BLaER1 (cell line): ENCODE results near the gene PTPRG.
A peak's percentile ranks its signal among the peaks of the same experiment; 100 is the strongest.

ENCODE experiments used
- H3K27ac ChIP-seq: shearing (Covaris generic); formaldehyde crosslinking; 2 replicates; pipeline ENCODE4 v1.8.1; 2022
- H3K27me3 ChIP-seq: shearing (Covaris generic); formaldehyde crosslinking; 2 replicates; pipeline ENCODE4 v1.8.1; 2022
- H3K36me3 ChIP-seq: shearing (Covaris generic); formaldehyde crosslinking; 2 replicates; pipeline ENCODE4 v1.8.1; 2022
- H3K4me1 ChIP-seq: shearing (Covaris generic); formaldehyde crosslinking; 2 replicates; pipeline ENCODE4 v1.8.1; 2022
- H3K4me2 ChIP-seq: shearing (Covaris generic); formaldehyde crosslinking; 2 replicates; pipeline ENCODE4 v1.8.1; 2022
- H3K4me3 ChIP-seq: shearing (Covaris generic); formaldehyde crosslinking; 2 replicates; pipeline ENCODE4 v1.8.1; 2022
- H3K9ac ChIP-seq: shearing (Covaris generic); formaldehyde crosslinking; 2 replicates; pipeline ENCODE4 v1.8.1; 2022
- H3K9me3 ChIP-seq: shearing (Covaris generic); formaldehyde crosslinking; 2 replicates; pipeline ENCODE4 v1.8.1; 2022
- H4K20me1 ChIP-seq: shearing (Covaris generic); formaldehyde crosslinking; 2 replicates; pipeline ENCODE4 v1.8.1; 2022
- Cebpa-rat ChIP-seq: shearing (Covaris generic); IDR thresholded peaks from 2 replicates; pipeline ENCODE4 v1.8.1; 2022

PTPRG gene

DNA sequence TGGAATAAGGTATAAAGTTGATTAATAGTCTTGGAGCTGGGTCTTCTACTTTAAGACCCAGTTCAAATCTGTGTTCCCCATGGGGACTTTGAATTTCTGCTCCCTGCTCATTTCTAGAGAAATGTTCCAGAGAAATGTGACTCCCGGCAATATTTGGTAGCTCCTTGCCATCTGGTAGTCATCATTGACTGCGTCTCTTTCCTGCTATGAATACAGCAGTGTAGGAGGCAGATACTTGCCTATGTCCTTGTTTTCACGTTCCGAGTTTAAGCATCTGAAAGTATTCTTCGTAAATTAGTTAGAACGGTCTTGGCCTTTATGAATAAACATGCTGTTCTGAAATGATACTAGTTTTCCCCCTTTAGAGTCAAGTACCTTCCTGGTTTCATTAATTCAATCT is 352.9 kb downstream of the PTPRG start:
- no peak overlapping the region for H3K4me2 ChIP-seq

DNA sequence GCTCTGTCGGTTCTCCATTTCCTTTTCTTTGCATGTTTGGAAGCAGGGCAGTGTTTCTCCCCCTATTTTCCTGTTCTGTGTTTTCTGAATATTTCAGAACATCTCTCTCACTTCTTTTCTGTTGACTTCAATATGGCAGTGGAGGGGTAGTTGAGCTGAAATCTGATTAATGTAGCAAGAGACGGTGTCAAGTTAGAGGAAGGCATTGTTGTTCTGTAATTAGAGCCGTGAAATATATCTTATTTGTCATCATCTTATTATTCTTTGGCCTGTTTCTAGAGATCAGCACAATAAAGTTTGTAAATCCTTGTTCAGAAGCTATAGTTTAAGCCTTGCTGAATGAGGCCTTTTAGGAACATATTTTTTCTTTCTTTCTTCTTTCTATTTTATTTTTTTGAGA is 353.9 kb downstream of the PTPRG start:
- no peak overlapping the region for H3K4me3 ChIP-seq
- no peaks in the 10 kb centered on the region for H3K9me3 ChIP-seq
- no peak overlapping the region for H3K9ac ChIP-seq
- H3K27me3 ChIP-seq, result no peaks in the 10 kb centered on the region
- no peak overlapping the region for H3K27ac ChIP-seq
- H3K4me1 ChIP-seq, result peaks cover 28% of the 10 kb centered on the region
- H3K4me2 ChIP-seq, result no peak overlapping the region
- no peak for TF ChIP-seq Cebpa-rat
- no peaks in the 10 kb centered on the region for H4K20me1 ChIP-seq
- H3K36me3 ChIP-seq, result no peaks in the 10 kb centered on the region

More for the DNA sequence above, 352.9 kb downstream of the PTPRG start:
- Histone ChIP-seq H3K27me3 (no peaks in the 10 kb centered on the region), H3K36me3 (no peaks in the 10 kb centered on the region), H3K9me3 (no peaks in the 10 kb centered on the region), H4K20me1 (no peaks in the 10 kb centered on the region), H3K4me1 (peaks cover 20% of the 10 kb centered on the region), H3K9ac (no peak overlapping the region), H3K4me3 (no peak overlapping the region), H3K27ac (no peak overlapping the region)
- TF ChIP-seq Cebpa-rat, result no peak

GRCh38 chr3:61919371-61919770 is 358.0 kb downstream of the PTPRG start:
- Histone ChIP-seq H3K36me3 (no peaks in the 10 kb centered on the region), H3K4me2 (peak overlapping the region; percentile 28), H3K27ac (no peak overlapping the region), H3K27me3 (no peaks in the 10 kb centered on the region), H3K9me3 (no peaks in the 10 kb centered on the region), H3K4me1 (peaks cover 23% of the 10 kb centered on the region), H3K9ac (no peak overlapping the region), H3K4me3 (no peak overlapping the region), H4K20me1 (no peaks in the 10 kb centered on the region)
- no peak for TF ChIP-seq Cebpa-rat

GRCh38 chr3:61922118-61922517 is 360.7 kb downstream of the PTPRG start:
- no peaks in the 10 kb centered on the region for H3K36me3 ChIP-seq
- H3K4me3 ChIP-seq, result no peak overlapping the region
- no peak overlapping the region for H3K27ac ChIP-seq
- peaks cover 48% of the 10 kb centered on the region for H3K4me1 ChIP-seq
- H3K9ac ChIP-seq, result no peak overlapping the region
- no peaks in the 10 kb centered on the region for H3K27me3 ChIP-seq
- no peak overlapping the region for H3K4me2 ChIP-seq
- no peak for TF ChIP-seq Cebpa-rat
- no peaks in the 10 kb centered on the region for H3K9me3 ChIP-seq
- no peaks in the 10 kb centered on the region for H4K20me1 ChIP-seq

DNA sequence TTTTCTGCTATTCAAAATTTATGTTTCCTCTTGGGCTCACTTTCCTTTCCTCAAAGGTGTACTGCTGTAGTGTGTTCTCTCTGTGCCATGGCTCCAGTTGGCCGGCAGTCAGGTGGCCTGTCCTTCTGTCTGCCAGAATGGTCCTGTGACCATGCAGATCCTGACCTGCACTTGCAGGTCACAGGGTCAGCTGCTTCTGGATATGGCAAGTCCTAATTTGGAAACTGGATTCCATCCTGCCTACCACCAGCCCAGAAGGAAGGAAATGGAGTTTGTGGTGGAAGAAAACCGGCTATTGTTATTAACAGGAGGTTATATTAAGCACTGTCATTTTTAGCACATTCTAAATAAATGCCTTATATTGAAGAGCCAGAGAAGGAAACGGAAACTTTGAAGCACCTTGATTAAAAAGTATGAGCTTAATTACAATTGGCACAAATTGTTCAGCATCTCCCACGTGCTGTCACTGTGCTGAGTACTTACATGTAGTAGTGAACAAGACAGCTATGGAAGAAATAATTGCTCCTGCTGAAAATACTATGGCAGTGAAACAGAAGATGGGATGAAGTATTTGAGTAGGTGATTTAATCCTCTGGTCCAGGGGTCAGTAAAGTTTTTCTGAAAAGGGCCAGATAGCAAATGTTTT is 362.8 kb downstream of the PTPRG start:
- peak overlapping the region; percentile 80 for H3K4me2 ChIP-seq

GRCh38 chr3:61924991-61925390 is 363.6 kb downstream of the PTPRG start:
- Histone ChIP-seq H3K36me3 (no peaks in the 10 kb centered on the region), H3K4me1 (peaks cover 43% of the 10 kb centered on the region), H4K20me1 (no peaks in the 10 kb centered on the region), H3K4me3 (no peak overlapping the region), H3K27me3 (no peaks in the 10 kb centered on the region), H3K9ac (no peak overlapping the region), H3K27ac (peak overlapping the region; percentile 60), H3K4me2 (peak overlapping the region; percentile 80), H3K9me3 (no peaks in the 10 kb centered on the region)
- no peak for TF ChIP-seq Cebpa-rat

More for the DNA sequence above, 362.8 kb downstream of the PTPRG start:
- Histone ChIP-seq H3K27ac (peak overlapping the region; percentile 60), H3K9ac (peak overlapping the region; percentile 0; the same call in 1 of the 2 replicates), H3K36me3 (no peaks in the 10 kb centered on the region), H3K4me1 (peaks cover 51% of the 10 kb centered on the region), H3K4me3 (no peak overlapping the region), H3K27me3 (no peaks in the 10 kb centered on the region), H3K9me3 (no peaks in the 10 kb centered on the region), H4K20me1 (no peaks in the 10 kb centered on the region)
- no peak for TF ChIP-seq Cebpa-rat

DNA sequence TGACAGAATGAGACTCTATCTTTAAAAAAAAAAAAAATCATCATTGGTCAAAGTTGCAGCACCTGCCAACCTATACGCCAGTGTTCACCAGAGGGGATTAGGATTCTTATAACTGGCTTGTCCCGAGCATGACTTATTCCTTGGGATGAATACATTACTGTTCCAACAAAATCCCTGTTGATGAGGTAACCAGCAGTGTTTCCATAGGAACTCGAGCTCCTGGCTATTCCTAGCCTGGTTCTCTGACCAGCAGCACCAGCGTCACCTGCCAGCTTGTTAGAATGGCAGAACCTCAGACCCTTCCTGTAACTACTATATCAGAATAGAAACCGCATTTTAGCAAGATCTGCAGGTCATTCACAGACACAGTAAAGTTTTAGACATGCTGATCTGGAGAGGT is 364.4 kb downstream of the PTPRG start:
- peak overlapping the region; percentile 80; the same call in 1 of the 2 replicates for H3K4me2 ChIP-seq
- no peaks in the 10 kb centered on the region for H3K27me3 ChIP-seq
- no peaks in the 10 kb centered on the region for H3K36me3 ChIP-seq
- H3K4me3 ChIP-seq, result no peak overlapping the region
- H3K9ac ChIP-seq, result no peak overlapping the region
- no peaks in the 10 kb centered on the region for H4K20me1 ChIP-seq
- no peak for TF ChIP-seq Cebpa-rat
- no peak overlapping the region; the same call in 1 of the 2 replicates for H3K27ac ChIP-seq
- H3K9me3 ChIP-seq, result no peaks in the 10 kb centered on the region
- peaks cover 43% of the 10 kb centered on the region for H3K4me1 ChIP-seq

GRCh38 chr3:61926923-61927322 is 365.6 kb downstream of the PTPRG start:
- TF ChIP-seq Cebpa-rat, result no peak
- H3K9me3 ChIP-seq, result no peaks in the 10 kb centered on the region
- H3K27me3 ChIP-seq, result no peaks in the 10 kb centered on the region
- no peak overlapping the region for H3K9ac ChIP-seq
- no peaks in the 10 kb centered on the region for H4K20me1 ChIP-seq
- H3K36me3 ChIP-seq, result no peaks in the 10 kb centered on the region
- H3K4me1 ChIP-seq, result peaks cover 43% of the 10 kb centered on the region
- H3K27ac ChIP-seq, result no peak overlapping the region
- H3K4me2 ChIP-seq, result peak overlapping the region; percentile 11; the same call in 1 of the 2 replicates
- H3K4me3 ChIP-seq, result no peak overlapping the region

- H3K27ac ChIP-seq, result no peak overlapping the region
Observed at GRCh38 chr3:61927332-61927731, 366.0 kb downstream of the PTPRG start.

DNA sequence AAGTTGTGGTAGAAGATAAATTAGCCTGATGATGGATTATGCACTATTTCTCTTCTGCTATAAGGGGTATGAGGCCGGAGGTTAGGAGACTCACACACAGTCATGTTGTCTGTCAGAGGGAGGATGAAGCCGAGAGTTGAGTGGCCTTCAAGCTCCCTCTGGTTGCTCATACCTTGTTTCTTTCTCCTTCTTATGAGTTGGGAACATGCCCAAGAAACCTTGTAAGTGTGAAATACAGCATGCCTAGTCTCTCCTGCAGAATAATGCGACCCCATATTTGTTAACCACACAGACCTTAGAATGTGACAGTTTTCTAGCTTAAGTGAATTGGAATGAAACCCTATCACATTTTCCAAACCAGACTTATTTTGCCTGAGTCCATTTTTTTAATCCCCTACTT is 366.7 kb downstream of the PTPRG start:
- no peaks in the 10 kb centered on the region for H3K9me3 ChIP-seq
- no peak for TF ChIP-seq Cebpa-rat
- no peaks in the 10 kb centered on the region for H4K20me1 ChIP-seq
- no peaks in the 10 kb centered on the region for H3K36me3 ChIP-seq
- no peak overlapping the region for H3K27ac ChIP-seq
- H3K27me3 ChIP-seq, result no peaks in the 10 kb centered on the region
- H3K4me2 ChIP-seq, result 0 out of 2 replicates have a peak overlapping the region, but pooled peaks have one; percentile 11
- peaks cover 43% of the 10 kb centered on the region for H3K4me1 ChIP-seq
- H3K9ac ChIP-seq, result no peak overlapping the region
- H3K4me3 ChIP-seq, result no peak overlapping the region

More at GRCh38 chr3:61927332-61927731, 366.0 kb downstream of the PTPRG start:
- Histone ChIP-seq H3K9me3 (no peaks in the 10 kb centered on the region), H3K4me2 (peak overlapping the region; percentile 11; the same call in 1 of the 2 replicates), H3K36me3 (no peaks in the 10 kb centered on the region), H3K9ac (no peak overlapping the region), H3K27me3 (no peaks in the 10 kb centered on the region), H4K20me1 (no peaks in the 10 kb centered on the region), H3K4me3 (no peak overlapping the region), H3K4me1 (peaks cover 43% of the 10 kb centered on the region)
- no peak for TF ChIP-seq Cebpa-rat
